ENCODE measurements around the gene CCNL2.
"Not testable (repeated sequence)": the region's sequence is repeated elsewhere in the genome, so short reads cannot be mapped to it uniquely, and the experiment has no call there.

Gene CCNL2

GRCh38 chr1:1431845-1432273 is 32.7 kb upstream of the CCNL2 start:
- DNase-seq: no peak

- no peak for DNase-seq
These were observed 32.1 kb upstream of the CCNL2 start for GRCh38 chr1:1430992-1431844.

- DNase-seq: peak; percentile 8
These were observed 31.2 kb upstream of the CCNL2 start for GRCh38 chr1:1430114-1430982.

- no peak for DNase-seq
These were observed 30.5 kb upstream of the CCNL2 start for GRCh38 chr1:1429671-1430073.

DNA sequence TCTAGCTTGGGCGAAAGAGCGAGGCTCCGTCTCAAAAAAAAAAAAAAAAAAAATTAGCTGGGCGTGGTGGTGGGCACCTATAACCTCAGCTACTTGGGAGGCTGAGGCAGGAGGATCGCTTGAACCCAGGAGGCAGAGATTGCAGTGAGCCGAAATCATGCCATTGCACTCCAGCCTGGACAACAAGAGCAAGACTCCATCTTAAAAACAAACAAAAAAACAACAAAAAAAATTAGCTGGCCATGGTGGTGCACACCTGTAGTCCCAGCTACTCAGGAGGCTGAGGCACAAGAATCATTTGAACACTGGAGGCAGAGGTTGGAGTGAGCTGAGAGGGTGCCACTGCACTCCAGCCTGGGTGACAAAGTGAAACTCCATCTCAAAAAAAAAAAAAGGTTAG is 29.8 kb upstream of the CCNL2 start:
- DNase-seq: not testable (repeated sequence)

DNA sequence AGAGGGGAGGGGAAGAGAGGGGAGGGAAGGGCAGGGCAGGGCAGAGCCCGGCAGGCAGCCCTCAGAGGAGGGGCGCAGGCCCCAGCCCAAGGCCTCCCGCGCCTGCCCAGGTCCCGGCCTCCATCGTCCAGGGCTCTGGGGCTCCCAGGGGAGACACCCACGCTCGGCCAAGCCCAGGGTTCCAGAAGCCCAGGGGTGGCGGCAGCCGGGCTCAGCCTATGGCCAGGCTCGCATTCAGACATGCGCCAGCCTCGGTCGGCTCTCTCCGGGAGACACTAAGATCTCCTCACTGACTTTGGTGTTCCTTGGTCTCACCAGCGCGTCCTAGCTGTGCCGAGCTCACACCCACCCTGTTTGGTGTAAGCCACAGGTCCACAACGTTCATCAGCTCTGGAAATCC is 29.0 kb upstream of the CCNL2 start:
- no peak for DNase-seq

GRCh38 chr1:1427820-1428148 is 28.6 kb upstream of the CCNL2 start:
- DNase-seq: no peak

GRCh38 chr1:1427106-1427819 is 28.1 kb upstream of the CCNL2 start:
- DNase-seq: no peak

DNA sequence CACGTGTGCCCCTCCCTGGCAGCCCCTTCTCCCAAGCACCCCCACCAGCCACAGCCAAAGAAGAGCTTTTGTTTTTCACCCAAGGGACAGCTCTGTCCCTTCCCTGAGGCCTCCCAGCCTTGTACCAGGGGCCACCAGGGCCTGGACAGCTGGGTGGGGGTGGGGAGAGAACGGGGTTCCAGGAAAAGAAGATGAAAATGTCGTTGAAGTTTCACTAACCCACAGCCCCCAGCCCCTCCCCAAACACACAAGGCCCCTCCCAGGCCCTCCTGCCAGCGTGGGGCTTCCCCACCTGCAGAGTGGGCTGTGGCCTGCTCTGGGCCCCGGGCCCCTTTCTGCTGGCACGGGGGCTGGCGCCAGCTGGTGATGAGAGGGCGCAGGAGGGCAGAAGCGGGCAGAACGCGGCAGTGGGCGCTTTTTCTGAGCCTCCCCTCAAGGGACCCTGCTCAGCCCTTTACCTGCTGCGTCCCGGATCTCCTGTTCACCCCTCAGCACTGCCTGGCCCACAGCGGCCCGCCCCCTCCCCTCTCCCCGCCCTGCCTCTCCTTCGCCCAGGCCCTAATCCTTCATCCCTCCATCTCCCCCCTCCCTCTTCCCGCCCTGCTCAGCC is 27.5 kb upstream of the CCNL2 start:
- no peak for DNase-seq

DNA sequence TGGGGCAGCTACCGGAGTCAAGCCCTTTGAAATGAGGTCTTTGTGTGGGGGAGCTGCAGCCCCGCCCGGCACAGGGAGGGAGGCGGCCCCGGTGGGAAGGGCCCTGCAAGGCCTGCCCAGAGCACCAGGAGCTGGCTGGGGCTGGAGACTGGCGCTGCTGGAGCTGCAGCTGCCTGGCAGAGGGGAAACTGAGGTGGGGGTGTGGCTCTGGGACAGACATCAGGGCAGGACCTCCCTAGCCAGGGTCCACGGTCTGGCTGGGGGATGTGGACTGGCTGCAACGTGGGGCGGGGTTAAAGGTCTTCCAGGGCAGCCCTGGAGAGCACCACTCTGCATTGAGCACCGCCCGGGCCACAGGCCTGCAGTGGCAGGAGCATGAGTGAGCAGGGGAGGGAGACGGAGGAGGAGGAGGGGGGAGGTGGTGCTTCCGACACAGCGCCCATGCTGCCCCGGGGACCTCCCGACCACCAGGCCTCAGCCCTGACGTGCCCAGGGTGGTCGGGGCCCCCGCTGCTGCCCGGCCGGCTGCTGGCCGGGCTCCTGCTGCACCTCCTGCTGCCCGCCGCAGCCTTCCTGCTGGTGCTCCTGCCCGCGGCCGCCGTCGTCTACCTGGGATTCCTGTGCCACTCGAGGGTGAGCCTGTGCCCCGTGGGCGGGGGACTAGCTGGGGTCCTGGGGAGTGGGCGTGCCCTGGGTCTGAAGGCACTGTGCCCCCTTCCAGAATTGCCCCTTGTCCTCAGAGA is 26.8 kb upstream of the CCNL2 start:
- no peak for DNase-seq

DNA sequence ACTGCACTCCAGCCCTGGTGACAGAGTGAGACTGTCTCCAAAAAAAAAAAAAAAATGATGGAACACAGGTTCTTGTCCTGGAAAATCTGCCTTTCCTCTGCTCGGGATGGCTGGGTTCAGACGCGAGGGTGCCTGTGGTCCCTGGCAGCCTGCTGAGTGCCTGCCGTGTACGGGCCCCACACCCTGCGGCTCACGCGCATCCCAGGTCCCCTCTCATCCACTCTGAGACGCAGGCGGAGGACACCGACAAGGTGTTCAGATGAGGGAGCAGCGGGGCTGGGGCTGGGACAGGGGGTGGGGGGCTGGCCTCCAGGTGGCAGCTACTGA is 26.3 kb upstream of the CCNL2 start:
- no peak for DNase-seq

GRCh38 chr1:1424707-1425106 is 25.6 kb upstream of the CCNL2 start:
- DNase-seq: no peak

DNA sequence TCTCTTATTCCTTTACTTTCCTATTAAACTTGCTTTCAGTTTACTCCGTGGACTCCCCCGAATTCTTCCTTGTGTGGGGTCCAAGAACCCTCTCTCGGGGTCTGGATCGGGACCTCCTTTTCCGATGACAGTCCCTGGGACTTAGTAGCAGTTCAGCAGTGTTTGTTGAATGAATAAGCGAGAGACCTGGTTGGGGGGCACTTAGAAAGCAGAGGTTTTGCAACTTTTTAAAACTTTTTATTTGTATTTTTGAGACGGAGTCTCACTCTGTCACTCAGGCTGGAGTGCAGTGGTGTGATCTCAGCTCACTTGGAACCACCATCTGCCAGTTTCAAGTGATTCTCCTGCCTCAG is 24.1 kb upstream of the CCNL2 start:
- no peak for DNase-seq

GRCh38 chr1:1422465-1423244 is 23.5 kb upstream of the CCNL2 start:
- DNase-seq: no peak

DNA sequence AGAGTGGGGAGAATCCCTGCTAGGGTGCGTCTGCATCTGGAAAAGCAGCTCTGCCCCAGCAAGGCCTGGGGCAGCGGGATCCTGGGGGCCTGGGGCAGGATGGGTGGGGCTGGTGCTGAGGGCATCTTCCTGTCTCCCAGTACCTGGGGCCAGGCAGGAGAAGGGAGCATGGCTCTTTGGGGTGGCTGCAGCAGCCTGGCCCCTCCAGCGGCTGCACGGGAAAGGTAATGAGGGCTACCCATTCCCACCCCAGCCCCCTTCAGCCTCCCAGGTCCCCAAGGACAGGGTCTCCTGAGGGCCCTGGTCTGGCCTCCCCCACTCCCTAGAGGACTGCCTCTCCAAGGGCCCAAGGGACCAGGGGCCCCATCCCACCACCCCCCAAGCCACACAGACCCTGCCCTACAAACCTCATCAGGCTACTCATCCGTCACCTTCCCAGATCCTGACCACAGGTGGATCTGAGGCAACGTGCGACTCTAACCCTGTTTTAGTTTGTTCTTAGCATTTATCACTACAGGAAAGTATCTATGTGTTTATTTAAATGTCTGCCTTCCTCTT is 22.9 kb upstream of the CCNL2 start:
- DNase-seq: no peak

DNA sequence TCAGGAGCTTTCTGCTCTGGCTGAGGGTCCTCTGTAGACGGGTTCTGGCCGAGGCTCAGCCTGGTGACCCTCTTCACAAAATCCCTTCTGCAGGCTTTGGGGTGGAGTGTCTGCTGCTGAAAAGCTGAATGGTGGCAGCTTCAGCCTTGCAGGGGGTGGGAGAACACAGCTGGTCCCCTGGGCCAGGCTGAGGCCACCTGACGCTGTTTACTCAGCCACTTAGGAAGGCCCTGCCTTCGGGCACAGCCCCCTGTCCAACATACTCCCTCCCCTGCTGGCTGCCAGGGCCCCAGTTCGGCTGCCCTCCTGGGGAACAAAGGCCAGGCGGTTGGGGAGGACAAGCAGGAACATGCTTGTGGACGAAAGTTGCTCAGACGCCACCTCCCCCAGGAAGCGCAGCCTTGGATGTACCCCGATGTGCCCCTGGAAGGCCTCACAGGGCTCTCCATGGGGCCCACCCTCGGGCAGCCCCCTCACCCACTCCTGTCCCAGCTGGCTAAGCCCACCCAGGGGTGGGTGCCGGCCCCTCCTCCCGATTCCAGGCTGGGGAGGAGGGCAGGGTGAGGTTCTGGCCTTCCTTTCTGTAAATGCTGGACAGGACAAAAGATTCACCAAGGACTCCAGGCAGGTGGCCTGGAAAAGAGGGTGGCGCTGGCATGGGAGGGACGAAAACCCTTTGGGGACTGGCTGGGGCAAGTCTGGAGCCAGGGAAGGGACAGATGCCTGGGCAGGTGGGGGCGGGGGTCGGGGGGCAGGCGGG is 22.2 kb upstream of the CCNL2 start, which contains the start of gene ANKRD65:
Gene ANKRD65, minus strand, starts transcription at position 130 of the 760 bp plus-strand sequence. CDS start 271 bp downstream, outside the sequence.
- DNase-seq: no peak

- DNase-seq: no peak
These were observed 21.6 kb upstream of the CCNL2 start for GRCh38 chr1:1420654-1421141.

DNA sequence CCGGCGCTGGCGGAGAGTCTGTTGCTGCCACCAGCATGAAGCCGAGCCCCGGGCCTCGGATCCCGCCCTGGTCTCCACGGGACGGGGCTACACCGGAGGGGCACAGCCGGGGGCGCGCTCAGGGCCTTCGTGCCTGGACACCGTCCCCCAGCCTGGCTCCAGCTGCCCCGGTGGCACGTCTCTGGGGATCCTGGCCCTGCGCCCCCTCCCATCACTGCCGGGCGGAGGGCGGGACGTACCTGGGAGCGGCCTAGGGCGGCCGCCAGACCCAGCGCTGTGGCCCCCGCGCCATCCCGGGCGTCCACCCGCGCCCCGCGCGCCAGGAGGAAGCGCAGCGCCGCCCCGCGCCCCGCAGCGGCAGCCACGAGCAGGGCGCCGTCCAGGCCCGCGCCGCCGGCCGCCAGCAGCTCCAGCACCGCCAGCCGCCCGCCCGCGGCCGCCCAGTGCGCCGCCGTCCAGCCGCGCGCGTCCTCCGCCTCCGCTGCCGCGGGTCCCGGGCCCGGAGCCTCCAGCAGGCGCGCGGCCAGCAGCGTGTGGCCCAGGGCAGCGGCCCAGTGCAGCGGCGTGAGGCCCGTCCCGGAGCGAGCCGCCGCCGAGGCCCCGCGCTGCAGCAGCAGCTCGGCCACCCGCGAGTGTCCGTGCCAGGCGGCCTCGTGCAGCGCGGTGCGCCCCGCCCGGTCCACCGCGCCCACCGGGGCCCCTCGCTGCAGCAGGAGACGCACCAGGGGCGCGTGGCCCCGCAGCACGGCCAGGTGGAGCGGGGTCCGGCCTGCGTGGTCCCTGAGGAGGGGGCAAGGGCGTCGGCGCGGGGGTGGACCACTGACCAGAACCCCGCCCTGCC is 20.9 kb upstream of the CCNL2 start:
- no peak for DNase-seq

GRCh38 chr1:1419363-1419812 is 20.3 kb upstream of the CCNL2 start:
- DNase-seq: no peak
